HepG2 (cell line): ENCODE measurements around the gene AJUBA. TPM values are rescaled to one million over a fixed set of nuclear protein-coding genes. Genes with fewer than 3 reads are reported as not detected.
A peak's percentile ranks its signal among the peaks of the same experiment; 100 is the strongest.

Experiments used
- AHR ChIP-seq: IDR thresholded peaks from 2 replicates; pipeline ENCODE4 v1.6.1; 2018; ENCODE audit warnings: missing genetic modification reagents, missing compliant biosample characterization
- BRD4 ChIP-seq: sonication (generic); formaldehyde crosslinking; IDR thresholded peaks from 2 replicates; pipeline ENCODE4 v1.4.0; 2020; ENCODE audit warnings: missing genetic modification reagents
- CHD4 ChIP-seq: fragments of 200-600 bp; sonication (generic); IDR thresholded peaks from 2 replicates; pipeline ENCODE4 v1.7.0; 2017; ENCODE audit warnings: mild to moderate bottlenecking, low read length, borderline replicate concordance
- CREB3 ChIP-seq: sonication (generic); formaldehyde crosslinking; IDR thresholded peaks from 2 replicates; pipeline ENCODE4 v1.5.0; 2020; ENCODE audit warnings: missing genetic modification reagents
- GZF1 ChIP-seq: sonication (generic); formaldehyde crosslinking; IDR thresholded peaks from 2 replicates; pipeline ENCODE4 v1.5.1; 2020; ENCODE audit warnings: mild to moderate bottlenecking, missing genetic modification reagents
- IKZF1 ChIP-seq: fragments of 450-650 bp; IDR thresholded peaks from 2 replicates; pipeline ENCODE4 v1.7.1; 2016
- MLXIP ChIP-seq: sonication (generic); formaldehyde crosslinking; IDR thresholded peaks from 2 replicates; pipeline ENCODE4 v1.9.0; 2021; ENCODE audit warnings: missing genetic modification reagents, borderline replicate concordance
- MTF1 ChIP-seq: sonication (generic); formaldehyde crosslinking; IDR thresholded peaks from 2 replicates; pipeline ENCODE4 v1.5.0; 2020; ENCODE audit warnings: missing genetic modification reagents
- NFE2L1 ChIP-seq: sonication (generic); formaldehyde crosslinking; IDR thresholded peaks from 2 replicates; pipeline ENCODE4 v1.4.0; 2020; ENCODE audit warnings: missing genetic modification reagents, mild to moderate bottlenecking, borderline replicate concordance
- NFYB ChIP-seq: sonication (generic); formaldehyde crosslinking; IDR thresholded peaks from 2 replicates; pipeline ENCODE4 v1.4.0; 2020; ENCODE audit warnings: missing genetic modification reagents
- PRMT3 ChIP-seq: sonication (generic); formaldehyde crosslinking; IDR thresholded peaks from 2 replicates; pipeline ENCODE4 v1.8.1; 2022; ENCODE audit warnings: low read depth, mild to moderate bottlenecking, moderate library complexity, missing genetic modification reagents, borderline replicate concordance
- SOX13 ChIP-seq, 3 experiments: fragments of 450-650 bp in 1 of 3; sonication (generic) in 1 of 3; formaldehyde crosslinking in 1 of 3; IDR thresholded peaks in 2 of 3; conservative IDR thresholded peaks in 1 of 3; 2 replicates each; pipeline versions ENCODE4 v1.5.0 to v1.6.1; 2016 to 2020; ENCODE audit warnings: antibody characterized with exemption in 1 of 3, mild to moderate bottlenecking in 1 of 3, missing compliant biosample characterization in 1 of 3, missing genetic modification reagents in 1 of 3, moderate library complexity in 1 of 3
- ZBTB33 ChIP-seq: sonication (generic); formaldehyde crosslinking; IDR thresholded peaks from 2 replicates; pipeline ENCODE4 v1.4.0; 2020; ENCODE audit warnings: missing genetic modification reagents
- ZNF232 ChIP-seq: sonication (generic); formaldehyde crosslinking; IDR thresholded peaks from 2 replicates; pipeline ENCODE4 v1.4.0; 2020; ENCODE audit warnings: missing genetic modification reagents, borderline replicate concordance
- ZNF687 ChIP-seq: sonication (generic); formaldehyde crosslinking; IDR thresholded peaks from 2 replicates; pipeline ENCODE4 v1.5.1; 2020; ENCODE audit warnings: mild to moderate bottlenecking, missing genetic modification reagents, moderate library complexity
- ZNF703 ChIP-seq: sonication (generic); formaldehyde crosslinking; IDR thresholded peaks from 2 replicates; pipeline ENCODE4 v1.5.1; 2020; ENCODE audit warnings: missing genetic modification reagents, mild to moderate bottlenecking, moderate library complexity, borderline replicate concordance
- polyA plus RNA-seq, 8 experiments: library from polyadenylated mRNA; depleted of rRNA in 3 of 8; stranded (reverse) in 7 of 8; unstranded in 1 of 8; fragments of >200 nt; fragmentation: Illumina TruSeq in 4 of 8; extraction: Trizol in 4 of 8; gene quantifications; 2 replicates each; pipeline versions ENCODE4 v1.2.1 to v1.2.3, GENCODE V29; 2011 to 2016; ENCODE audit warnings: low read depth in 4 of 8, missing spikeins in 1 of 8, mixed read lengths in 1 of 8; ENCODE audit not compliant: insufficient read depth in 1 of 8
- total RNA-seq, 5 experiments: library from RNA; depleted of rRNA; stranded (reverse); fragments of >200 nt; fragmentation: Illumina TruSeq; extraction: Trizol; gene quantifications; 2 replicates each; pipeline ENCODE4 v1.2.3, GENCODE V29; 2016; ENCODE audit warnings: low read depth in 1 of 5

AJUBA gene
- total and polyA plus RNA-seq, 2 of the 13 experiments (the other 11 are each of a cell fraction or from before 2014, with no cell fraction given): 157 to 241 TPM

- TF ChIP-seq ZBTB33 (CRISPR knock-in tag) (peak; percentile 92), IKZF1 (no peak), NFE2L1 (no peak; the same call in 1 of the 2 replicates), CHD4 (0 out of 2 replicates have a peak, but pooled peaks have one; percentile 67), GZF1 (CRISPR knock-in tag) (peak; percentile 74), CREB3 (CRISPR knock-in tag) (peak; percentile 96; the same call in 1 of the 2 replicates), NFYB (CRISPR knock-in tag) (peak; percentile 96), ZNF687 (peak; percentile 97), ZNF703 (no peak; the same call in 1 of the 2 replicates), ZNF232 (peak; percentile 90; the same call in 1 of the 2 replicates), SOX13 (IDR thresholded peaks at IDR 0.05) (peak; percentile 77), SOX13 (CRISPR knock-in tag; conservative IDR thresholded peaks at IDR 0.05 in 1 of 2, IDR thresholded peaks at IDR 0.05 in 1 of 2) (peak; percentile 74 to 91; a peak in 2 of 4 replicates), MTF1 (CRISPR knock-in tag) (peak; percentile 59; the same call in 1 of the 2 replicates), PRMT3 (no peak), AHR (CRISPR knock-in tag) (peak; percentile 86), BRD4 (peak; percentile 96), MLXIP (CRISPR knock-in tag) (peak; percentile 60; the same call in 1 of the 2 replicates)
Observed at GRCh38 chr14:22929104-22929960, 53.0 kb downstream of the AJUBA start, which contains the start of gene PRMT5 (continued).
